NAMALWA (cell line): ENCODE measurements around the gene ELMO1.

ENCODE experiments used
- DNase-seq: peaks from one replicate; pipeline ENCODE4 v3.0.0-alpha.2; 2015; ENCODE audit warnings: low spot score

Gene ELMO1

DNA sequence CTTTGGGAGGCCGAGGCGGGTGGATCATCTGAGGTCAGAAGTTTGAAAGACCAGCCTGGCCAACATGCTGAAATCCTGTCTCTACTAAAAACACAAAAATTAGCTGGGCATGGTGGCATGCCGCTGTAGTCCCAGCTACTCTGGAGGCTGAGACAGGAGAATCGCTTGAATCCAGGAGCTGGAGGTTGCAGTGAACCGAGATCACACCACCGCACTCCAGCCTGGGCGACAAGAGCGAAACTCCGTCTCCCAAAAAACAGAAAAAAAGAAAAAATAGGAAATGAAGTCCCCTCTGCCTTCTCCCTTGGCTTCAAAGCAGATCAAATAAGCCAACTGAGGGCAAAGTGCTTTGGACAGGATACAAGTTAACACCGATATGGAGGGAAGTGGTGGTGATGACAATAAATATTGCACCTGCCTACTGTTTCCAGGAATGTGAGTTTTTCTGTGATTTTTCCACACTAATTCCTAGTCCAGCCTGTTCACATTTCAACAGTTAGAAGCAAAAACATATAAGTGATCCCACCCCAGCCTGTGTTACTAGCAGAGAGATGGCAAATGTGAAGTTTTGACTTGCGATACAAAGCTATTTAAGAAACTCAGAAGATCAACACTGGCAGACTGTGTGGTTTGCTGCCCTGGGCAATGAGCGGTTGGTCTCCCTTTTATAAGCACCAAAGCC, 433.2 kb downstream of the ELMO1 start:
- no peak for DNase-seq

DNA sequence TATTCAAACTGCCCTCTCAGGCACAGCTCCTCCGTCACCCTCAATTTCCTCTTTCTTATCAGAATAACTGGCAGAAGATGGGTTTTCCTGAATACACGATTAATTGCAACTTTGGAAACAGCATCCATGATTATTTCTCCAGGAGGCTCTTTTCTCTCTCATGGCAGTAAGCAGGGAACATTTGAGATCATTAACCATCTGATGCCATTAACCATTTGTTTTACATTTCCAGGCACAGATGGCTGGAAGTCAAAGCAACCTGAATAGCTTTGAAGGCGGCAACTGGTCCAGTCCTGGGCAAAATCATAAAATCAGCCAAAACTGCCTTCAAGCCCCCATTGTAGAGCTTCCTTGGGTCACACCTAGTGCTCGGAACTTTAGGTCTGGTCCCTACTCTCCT, 434.9 kb downstream of the ELMO1 start:
- no peak for DNase-seq

DNA sequence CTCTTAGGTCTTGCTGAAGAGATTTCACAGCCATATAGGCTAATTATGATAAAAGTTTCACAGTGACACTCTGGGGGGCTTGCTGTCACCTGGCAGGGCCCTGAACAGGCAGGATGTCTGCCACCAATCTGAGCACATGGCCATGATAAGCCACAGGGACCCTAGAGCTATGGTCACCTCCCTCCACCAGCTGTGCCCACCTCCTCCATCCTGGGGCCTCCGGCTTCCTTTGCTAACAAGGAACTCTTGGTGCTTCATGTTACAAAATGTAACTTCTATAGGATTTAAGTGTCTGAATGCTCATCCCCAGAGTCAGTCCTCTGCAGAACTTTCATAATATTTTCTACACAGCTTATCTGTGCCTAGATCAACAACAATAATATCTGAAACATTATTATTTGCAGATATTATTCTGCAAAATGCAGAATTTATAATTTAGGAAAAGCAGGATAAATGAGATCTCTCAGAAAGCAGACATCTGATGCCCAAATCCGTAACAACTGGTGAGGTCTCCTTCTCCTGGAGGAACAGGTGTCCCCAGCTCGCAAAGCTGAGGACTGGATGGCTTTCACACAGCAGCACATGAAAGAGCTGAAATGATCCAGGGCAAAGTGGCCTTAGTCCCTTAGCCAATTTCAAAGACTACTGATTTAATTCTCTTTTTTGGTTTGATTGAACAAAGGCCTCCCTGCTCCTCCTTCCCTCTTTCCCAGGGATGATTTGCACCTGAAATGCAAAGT, 437.3 kb downstream of the ELMO1 start:
- DNase-seq, result no peak

DNA sequence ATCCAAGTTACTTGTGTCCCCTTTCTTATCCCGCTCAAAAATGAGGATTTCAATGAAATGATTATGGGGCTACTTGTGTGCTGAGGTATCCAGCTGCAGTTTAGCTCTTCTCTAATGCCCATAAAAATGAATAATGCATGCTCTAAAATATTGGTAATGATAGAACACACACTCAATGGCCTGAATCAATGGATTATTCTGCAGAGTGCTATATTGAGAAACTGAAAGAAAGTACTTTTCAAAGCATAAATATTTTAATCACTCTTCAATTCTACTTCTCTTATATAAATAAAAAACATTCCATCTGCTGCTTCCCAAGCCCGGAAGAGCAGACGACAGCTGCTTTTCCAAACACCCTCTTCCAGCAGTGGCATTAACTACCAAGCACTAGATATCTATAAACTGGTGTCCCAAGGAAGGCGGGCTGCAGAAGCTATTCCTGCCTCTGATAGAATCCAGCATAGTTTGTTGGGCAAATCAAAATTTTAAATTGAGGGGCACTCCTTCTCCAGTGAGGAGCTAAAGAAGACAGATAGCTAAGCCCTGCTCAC, 439.5 kb downstream of the ELMO1 start:
- DNase-seq, result no peak

DNA sequence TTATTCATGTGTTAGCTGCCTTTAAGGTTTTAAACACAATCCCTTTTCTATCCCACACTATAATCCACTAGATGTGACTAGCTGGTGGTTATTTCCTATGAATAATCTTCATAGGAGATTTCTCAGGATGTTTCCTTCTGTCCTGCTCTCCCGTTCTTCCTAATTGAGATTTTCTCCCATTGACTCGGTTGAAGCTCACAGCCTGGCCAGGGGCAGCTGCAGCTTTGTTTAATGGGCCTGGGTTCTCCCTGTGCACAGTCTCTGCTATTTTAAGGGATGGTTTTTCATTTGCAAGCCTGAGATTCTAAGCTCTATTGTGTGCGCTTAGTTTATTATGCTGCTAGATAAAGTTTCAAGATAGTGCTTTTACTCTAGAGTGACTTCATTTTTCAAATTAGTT, 441.0 kb downstream of the ELMO1 start:
- DNase-seq, result no peak

GRCh38 chr7:37007268-37007667, 441.4 kb downstream of the ELMO1 start:
- no peak for DNase-seq

DNA sequence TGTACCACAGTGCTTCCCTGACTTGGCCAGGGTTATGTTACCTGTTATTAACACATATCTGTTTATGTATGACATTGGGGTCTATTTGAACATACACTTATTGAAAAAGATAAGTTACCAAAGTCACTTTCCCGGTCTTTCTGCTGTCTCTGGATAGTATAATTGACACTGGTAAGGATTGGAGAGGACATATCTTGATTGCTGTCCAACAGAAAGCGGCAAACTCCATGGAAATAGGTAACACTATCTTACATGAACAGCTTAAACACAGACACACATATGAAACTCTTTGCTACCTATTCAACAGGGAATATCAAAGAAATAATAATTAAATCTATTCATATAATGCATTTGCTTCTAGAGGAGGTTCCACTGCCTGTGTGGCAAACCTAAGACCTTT, 441.9 kb downstream of the ELMO1 start:
- no peak for DNase-seq

- DNase-seq, result no peak
Measured at GRCh38 chr7:37000511-37000910, 448.2 kb downstream of the ELMO1 start.

- DNase-seq, result no peak
Measured at GRCh38 chr7:36999626-37000485, 448.8 kb downstream of the ELMO1 start.

- no peak for DNase-seq
Measured at GRCh38 chr7:36995776-36996175, 452.9 kb downstream of the ELMO1 start.

DNA sequence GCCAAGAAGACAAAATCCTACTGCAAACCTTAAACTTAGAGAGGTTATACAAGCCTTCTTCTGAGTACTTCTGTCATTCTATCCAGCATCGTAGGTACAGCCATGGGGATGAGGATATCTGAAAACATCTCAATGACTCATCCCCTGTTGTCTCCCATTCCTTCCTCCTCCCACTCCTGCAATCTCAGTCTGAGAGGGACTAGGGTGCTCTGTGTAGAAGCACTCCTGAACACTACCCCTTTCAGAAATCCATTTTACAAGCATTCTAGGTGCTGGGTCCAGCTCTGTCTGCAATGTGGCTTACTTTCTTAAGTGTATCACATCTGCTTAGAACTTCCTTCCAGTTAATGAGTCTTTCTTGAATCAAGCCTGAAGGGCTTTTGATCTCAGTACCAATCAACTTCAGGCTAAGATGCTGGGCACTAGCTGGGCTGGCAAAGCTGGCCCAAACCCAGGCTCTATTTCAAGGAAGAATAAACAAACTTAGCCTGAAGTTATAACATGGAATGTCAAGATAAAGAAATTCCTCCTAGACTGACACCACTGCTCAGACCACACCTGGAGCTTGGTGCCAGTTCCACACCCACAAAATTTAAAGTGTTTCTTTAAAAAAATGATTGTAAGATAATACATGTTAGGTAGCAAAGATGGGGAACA, 454.1 kb downstream of the ELMO1 start:
- DNase-seq, result no peak

- DNase-seq, result peak; percentile 79
Measured at GRCh38 chr7:36986948-36987724, 461.5 kb downstream of the ELMO1 start.

DNA sequence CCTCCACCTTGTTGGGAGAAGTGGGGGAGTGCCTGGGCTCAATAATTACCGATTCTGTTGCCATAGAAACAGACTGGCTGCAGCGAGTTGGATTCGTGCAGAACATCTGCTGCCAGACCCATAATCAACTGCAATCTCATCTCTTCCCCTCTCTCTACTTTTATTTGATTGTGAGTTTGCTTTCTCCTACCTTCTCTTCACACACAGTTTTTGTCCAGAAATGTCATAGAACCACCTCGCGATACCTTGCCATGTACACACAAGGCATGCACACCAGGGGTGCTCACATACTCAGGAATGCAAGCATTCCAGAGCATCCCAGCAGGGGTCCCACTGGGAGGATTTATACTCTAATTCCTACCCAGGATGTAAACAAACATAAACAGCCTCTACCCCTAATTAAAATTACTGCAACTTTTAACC, 462.1 kb downstream of the ELMO1 start:
- DNase-seq, result no peak

- no peak for DNase-seq
Measured at GRCh38 chr7:36985866-36986400, 462.7 kb downstream of the ELMO1 start.

GRCh38 chr7:36985316-36985715, 463.3 kb downstream of the ELMO1 start:
- no peak for DNase-seq

- peak; percentile 65 for DNase-seq
Measured at GRCh38 chr7:36984710-36985312, 463.9 kb downstream of the ELMO1 start.

DNA sequence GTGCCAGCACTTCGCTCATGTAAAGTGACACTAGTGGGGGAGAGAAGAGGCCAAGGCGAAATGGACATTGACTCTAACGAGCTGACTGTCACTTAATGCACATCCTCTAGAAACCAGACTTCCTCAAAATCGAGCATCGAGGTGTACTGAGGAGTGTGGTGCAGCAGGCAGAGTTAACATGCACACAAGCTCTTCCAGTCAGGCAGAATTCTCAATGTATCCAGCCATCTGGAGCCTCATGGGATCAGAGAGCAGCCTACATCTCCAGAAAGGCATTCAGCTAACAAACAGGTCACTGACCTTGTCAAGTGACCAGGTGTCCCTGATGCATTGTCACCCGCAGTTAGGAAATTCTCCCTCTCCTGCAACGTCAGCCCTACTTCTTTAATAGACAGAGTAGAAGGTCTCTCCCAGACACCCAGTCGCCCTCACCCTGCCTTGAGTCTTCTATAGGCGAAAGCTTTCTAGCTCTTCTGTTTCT, 464.6 kb downstream of the ELMO1 start:
- DNase-seq, result no peak

- no peak for DNase-seq
Measured at GRCh38 chr7:36982766-36983165, 465.9 kb downstream of the ELMO1 start.

DNA sequence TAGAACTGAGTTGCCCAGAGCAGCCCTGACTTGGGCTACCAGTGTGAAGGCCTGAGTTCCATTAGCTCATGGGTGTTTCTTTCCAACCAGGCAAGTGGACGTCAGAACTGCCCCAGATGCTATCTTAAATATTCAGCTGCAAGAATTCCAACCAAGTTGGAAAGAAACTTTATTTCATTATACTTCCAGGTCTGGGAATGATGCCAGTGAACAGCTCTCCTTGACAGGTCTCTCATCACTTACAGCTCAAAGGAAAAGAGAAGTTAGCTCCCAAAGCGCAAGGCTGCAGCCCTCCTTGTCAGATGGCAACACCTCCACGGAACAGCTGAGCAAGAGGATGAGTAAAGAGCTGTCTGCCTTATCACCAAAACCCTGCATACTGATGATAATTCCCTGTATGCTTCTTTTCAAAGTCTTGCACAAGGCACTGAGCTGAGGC, 468.8 kb downstream of the ELMO1 start:
- no peak for DNase-seq

GRCh38 chr7:36978461-36978860, 470.2 kb downstream of the ELMO1 start:
- DNase-seq, result no peak
